HepG2 (cell line): Measurements from ENCODE around the gene MYO19. TPM values are rescaled to one million over a fixed set of nuclear protein-coding genes. Genes with fewer than 3 reads are reported as not detected.
A peak's percentile ranks its signal among the peaks of the same experiment; 100 is the strongest.

Source experiments
- GPN1 ChIP-seq: sonication (generic); formaldehyde crosslinking; IDR thresholded peaks from 2 replicates; pipeline ENCODE4 v1.5.1; 2020; ENCODE audit warnings: missing genetic modification reagents, borderline replicate concordance
- MEF2D ChIP-seq: sonication (generic); formaldehyde crosslinking; IDR thresholded peaks from 2 replicates; pipeline ENCODE4 v1.5.1; 2020; ENCODE audit warnings: mild to moderate bottlenecking, missing genetic modification reagents
- MXD3 ChIP-seq: IDR thresholded peaks from 2 replicates; pipeline ENCODE4 v1.6.1; 2016; ENCODE audit warnings: mild to moderate bottlenecking, missing biosample characterization, missing genetic modification reagents
- PLRG1 ChIP-seq: fragments of 450-650 bp; conservative IDR thresholded peaks from 2 replicates; pipeline ENCODE4 v1.6.1; 2016
- SMARCC2 ChIP-seq: fragments of 450-650 bp; IDR thresholded peaks from 2 replicates; pipeline ENCODE4 v1.6.1; 2017; ENCODE audit warnings: antibody characterized with exemption, mild to moderate bottlenecking
- SRSF9 ChIP-seq: fragments of 200-400 bp; formaldehyde crosslinking; IDR thresholded peaks from 2 replicates; pipeline ENCODE4 v1.6.1; 2018; ENCODE audit warnings: borderline replicate concordance, mild to moderate bottlenecking, low read depth, low read length; ENCODE audit not compliant: insufficient read depth, poor library complexity, severe bottlenecking
- ZFP1 ChIP-seq: IDR thresholded peaks from 2 replicates; pipeline ENCODE4 v1.6.1; 2016
- ZNF468 ChIP-seq: sonication (generic); formaldehyde crosslinking; IDR thresholded peaks from 2 replicates; pipeline ENCODE4 v1.8.0; 2022; ENCODE audit warnings: mild to moderate bottlenecking, moderate library complexity, missing genetic modification reagents
- ZNF503 ChIP-seq: sonication (generic); formaldehyde crosslinking; IDR thresholded peaks from 2 replicates; pipeline ENCODE4 v1.4.0; 2020; ENCODE audit warnings: missing genetic modification reagents
- ZNF510 ChIP-seq: sonication (generic); formaldehyde crosslinking; IDR thresholded peaks from 2 replicates; pipeline ENCODE4 v1.4.0; 2020; ENCODE audit warnings: low read depth, mild to moderate bottlenecking, missing genetic modification reagents
- ZNF552 ChIP-seq: sonication (generic); formaldehyde crosslinking; IDR thresholded peaks from 2 replicates; pipeline ENCODE4 v1.9.0; 2022; ENCODE audit warnings: missing genetic modification reagents, mild to moderate bottlenecking, borderline replicate concordance
- ZNF576 ChIP-seq: sonication (generic); formaldehyde crosslinking; IDR thresholded peaks from 2 replicates; pipeline ENCODE4 v1.4.0; 2020; ENCODE audit warnings: mild to moderate bottlenecking, missing genetic modification reagents
- ZSCAN29 ChIP-seq: sonication (generic); formaldehyde crosslinking; conservative IDR thresholded peaks from 2 replicates; pipeline ENCODE4 v1.4.0; 2020; ENCODE audit warnings: mild to moderate bottlenecking, missing genetic modification reagents
- ZZZ3 ChIP-seq: sonication (generic); formaldehyde crosslinking; IDR thresholded peaks from 2 replicates; pipeline ENCODE4 v1.4.0; 2020; ENCODE audit warnings: missing genetic modification reagents, mild to moderate bottlenecking, borderline replicate concordance
- polyA plus RNA-seq, 8 experiments: library from polyadenylated mRNA; depleted of rRNA in 3 of 8; stranded (reverse) in 7 of 8; unstranded in 1 of 8; fragments of >200 nt; fragmentation: Illumina TruSeq in 4 of 8; extraction: Trizol in 4 of 8; gene quantifications; 2 replicates each; pipeline versions ENCODE4 v1.2.1 to v1.2.3, GENCODE V29; 2011 to 2016; ENCODE audit warnings: low read depth in 4 of 8, missing spikeins in 1 of 8, mixed read lengths in 1 of 8; ENCODE audit not compliant: insufficient read depth in 1 of 8
- total RNA-seq, 5 experiments: library from RNA; depleted of rRNA; stranded (reverse); fragments of >200 nt; fragmentation: Illumina TruSeq; extraction: Trizol; gene quantifications; 2 replicates each; pipeline ENCODE4 v1.2.3, GENCODE V29; 2016; ENCODE audit warnings: low read depth in 1 of 5
- TF ChIP-seq, protein P1 (sequence below): sonication (generic); formaldehyde crosslinking; IDR thresholded peaks from 2 replicates; pipeline ENCODE4 v1.5.0; 2020; ENCODE audit warnings: missing genetic modification reagents
- TF ChIP-seq, protein P2 (sequence below): sonication (generic); formaldehyde crosslinking; IDR thresholded peaks from 2 replicates; pipeline ENCODE4 v1.5.0; 2020; ENCODE audit warnings: mild to moderate bottlenecking, missing genetic modification reagents
- TF ChIP-seq, protein P3 (sequence below): sonication (generic); formaldehyde crosslinking; IDR thresholded peaks from 2 replicates; pipeline ENCODE4 v1.5.0; 2020; ENCODE audit warnings: mild to moderate bottlenecking, missing genetic modification reagents, moderate library complexity

Gene MYO19
- total and polyA plus RNA-seq, 2 of the 13 experiments (the other 11 are each of a cell fraction or from before 2014, with no cell fraction given) = 75.7 to 82.3 TPM

DNA sequence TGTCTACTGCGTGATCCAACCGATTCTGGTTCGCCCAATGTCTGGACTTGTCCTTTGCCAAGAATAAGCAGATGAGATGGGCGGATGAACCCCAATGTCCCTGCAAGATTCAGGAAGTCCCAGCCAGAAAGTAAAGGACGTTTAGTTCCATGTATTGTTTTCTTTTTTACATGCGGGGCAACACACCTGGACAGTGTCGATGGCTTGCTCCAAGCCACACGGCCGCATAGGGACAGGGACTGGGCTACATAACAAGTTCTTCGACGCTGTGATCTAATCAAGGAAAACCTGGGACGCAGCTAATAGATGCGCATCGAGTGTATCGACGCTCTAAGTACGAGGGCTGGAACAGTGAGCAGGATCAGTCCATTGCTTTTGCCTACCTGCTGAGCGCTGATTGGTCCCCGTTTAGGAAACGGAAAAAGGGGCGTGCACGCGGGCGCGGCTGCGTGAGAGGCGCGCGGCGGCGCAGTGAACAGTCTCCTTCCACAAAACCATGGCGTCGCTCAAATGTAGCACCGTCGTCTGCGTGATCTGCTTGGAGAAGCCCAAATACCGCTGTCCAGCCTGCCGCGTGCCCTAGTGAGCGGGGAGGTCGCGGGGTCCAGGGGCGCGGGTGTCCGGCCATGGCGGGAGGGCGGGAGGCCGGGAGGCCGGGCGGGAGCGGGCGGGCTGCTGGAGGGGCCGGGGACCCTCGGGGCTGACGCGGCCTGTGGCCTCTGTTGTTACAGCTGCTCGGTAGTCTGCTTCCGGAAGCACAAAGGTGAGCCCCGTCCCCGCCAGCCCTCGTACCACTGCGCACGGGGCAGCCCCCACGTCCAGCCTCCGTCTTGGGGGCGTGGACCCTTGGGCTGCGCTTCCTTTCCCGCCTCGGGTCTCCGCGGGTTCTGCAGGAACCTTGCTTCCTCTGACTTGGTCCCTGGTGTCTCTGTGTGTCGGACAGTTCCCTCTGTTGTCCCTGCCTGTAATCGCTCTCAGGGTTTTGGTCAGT lies 48.2 kb downstream of the MYO19 start, which contains the start of gene ZNHIT3 (continued):
- TF ChIP-seq ZNF510 (CRISPR knock-in tag) (peak; percentile 65; the same call in 1 of the 2 replicates), ZZZ3 (peak; percentile 79; the same call in 1 of the 2 replicates), ZNF552 (CRISPR knock-in tag) (peak; percentile 76), ZSCAN29 (no peak), ZNF468 (CRISPR knock-in tag) (no peak), ZNF576 (CRISPR knock-in tag) (0 out of 2 replicates have a peak, but pooled peaks have one; percentile 28), ZFP1 (no peak), SMARCC2 (no peak), MXD3 (peak; percentile 83; the same call in 1 of the 2 replicates), MEF2D (CRISPR knock-in tag) (peak; percentile 81), PLRG1 (no peak), ZNF503 (no peak), SRSF9 (no peak), GPN1 (CRISPR knock-in tag) (no peak)
- TF ChIP-seq, protein P1, sequence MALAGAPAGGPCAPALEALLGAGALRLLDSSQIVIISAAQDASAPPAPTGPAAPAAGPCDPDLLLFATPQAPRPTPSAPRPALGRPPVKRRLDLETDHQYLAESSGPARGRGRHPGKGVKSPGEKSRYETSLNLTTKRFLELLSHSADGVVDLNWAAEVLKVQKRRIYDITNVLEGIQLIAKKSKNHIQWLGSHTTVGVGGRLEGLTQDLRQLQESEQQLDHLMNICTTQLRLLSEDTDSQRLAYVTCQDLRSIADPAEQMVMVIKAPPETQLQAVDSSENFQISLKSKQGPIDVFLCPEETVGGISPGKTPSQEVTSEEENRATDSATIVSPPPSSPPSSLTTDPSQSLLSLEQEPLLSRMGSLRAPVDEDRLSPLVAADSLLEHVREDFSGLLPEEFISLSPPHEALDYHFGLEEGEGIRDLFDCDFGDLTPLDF (CRISPR knock-in tag) = no peak
- TF ChIP-seq, protein P2, sequence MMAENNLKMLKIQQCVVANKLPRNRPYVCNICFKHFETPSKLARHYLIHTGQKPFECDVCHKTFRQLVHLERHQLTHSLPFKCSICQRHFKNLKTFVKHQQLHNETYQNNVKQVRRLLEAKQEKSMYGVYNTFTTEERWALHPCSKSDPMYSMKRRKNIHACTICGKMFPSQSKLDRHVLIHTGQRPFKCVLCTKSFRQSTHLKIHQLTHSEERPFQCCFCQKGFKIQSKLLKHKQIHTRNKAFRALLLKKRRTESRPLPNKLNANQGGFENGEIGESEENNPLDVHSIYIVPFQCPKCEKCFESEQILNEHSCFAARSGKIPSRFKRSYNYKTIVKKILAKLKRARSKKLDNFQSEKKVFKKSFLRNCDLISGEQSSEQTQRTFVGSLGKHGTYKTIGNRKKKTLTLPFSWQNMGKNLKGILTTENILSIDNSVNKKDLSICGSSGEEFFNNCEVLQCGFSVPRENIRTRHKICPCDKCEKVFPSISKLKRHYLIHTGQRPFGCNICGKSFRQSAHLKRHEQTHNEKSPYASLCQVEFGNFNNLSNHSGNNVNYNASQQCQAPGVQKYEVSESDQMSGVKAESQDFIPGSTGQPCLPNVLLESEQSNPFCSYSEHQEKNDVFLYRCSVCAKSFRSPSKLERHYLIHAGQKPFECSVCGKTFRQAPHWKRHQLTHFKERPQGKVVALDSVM (CRISPR knock-in tag) = peak; percentile 34; the same call in 1 of the 2 replicates
- TF ChIP-seq, protein P3, sequence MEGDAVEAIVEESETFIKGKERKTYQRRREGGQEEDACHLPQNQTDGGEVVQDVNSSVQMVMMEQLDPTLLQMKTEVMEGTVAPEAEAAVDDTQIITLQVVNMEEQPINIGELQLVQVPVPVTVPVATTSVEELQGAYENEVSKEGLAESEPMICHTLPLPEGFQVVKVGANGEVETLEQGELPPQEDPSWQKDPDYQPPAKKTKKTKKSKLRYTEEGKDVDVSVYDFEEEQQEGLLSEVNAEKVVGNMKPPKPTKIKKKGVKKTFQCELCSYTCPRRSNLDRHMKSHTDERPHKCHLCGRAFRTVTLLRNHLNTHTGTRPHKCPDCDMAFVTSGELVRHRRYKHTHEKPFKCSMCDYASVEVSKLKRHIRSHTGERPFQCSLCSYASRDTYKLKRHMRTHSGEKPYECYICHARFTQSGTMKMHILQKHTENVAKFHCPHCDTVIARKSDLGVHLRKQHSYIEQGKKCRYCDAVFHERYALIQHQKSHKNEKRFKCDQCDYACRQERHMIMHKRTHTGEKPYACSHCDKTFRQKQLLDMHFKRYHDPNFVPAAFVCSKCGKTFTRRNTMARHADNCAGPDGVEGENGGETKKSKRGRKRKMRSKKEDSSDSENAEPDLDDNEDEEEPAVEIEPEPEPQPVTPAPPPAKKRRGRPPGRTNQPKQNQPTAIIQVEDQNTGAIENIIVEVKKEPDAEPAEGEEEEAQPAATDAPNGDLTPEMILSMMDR = no peak
